Breast epithelium (tissue), 3 donors: ENCODE results near the gene MICALL1.

ENCODE experiments used
- POLR2A ChIP-seq: fragments of 450-650 bp; IDR thresholded peaks from one replicate; pipeline ENCODE4 v1.6.1; 2016; ENCODE audit warnings: antibody characterized with exemption, mild to moderate bottlenecking, moderate library complexity
- POLR2AphosphoS5 ChIP-seq, 3 donors: sonication (generic); formaldehyde crosslinking; IDR thresholded peaks; one replicate each; pipeline ENCODE4 v1.6.1; 2017; ENCODE audit warnings: antibody characterized with exemption in 3 of 3
- TF ChIP-seq, protein P1 (sequence below), 3 donors: fragments of 450-650 bp; IDR thresholded peaks; one replicate each; pipeline ENCODE4 v1.5.1; 2016 to 2017; ENCODE audit warnings: antibody characterized with exemption in 3 of 3, mild to moderate bottlenecking in 3 of 3, moderate library complexity in 3 of 3

DNA sequence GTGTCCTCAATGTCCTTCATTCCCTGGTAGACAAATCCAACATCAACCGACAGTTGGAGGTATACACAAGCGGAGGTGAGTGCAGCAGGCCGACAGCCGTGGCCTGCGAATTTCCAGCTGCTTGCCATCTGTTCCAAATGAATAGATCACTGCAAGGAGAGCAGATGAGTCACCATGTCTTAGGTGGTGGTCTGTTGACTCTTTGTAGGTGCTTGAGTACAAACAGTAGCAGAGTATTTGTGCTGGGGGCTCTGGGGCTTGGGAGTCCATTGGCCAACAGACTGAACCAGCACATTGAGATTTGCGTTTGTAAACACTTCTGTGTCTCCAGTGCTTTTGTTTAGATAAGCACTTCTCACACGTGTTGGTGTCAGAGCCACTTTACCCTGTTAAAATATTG lies 35.8 kb upstream of the MICALL1 start:
- TF ChIP-seq, protein P1, sequence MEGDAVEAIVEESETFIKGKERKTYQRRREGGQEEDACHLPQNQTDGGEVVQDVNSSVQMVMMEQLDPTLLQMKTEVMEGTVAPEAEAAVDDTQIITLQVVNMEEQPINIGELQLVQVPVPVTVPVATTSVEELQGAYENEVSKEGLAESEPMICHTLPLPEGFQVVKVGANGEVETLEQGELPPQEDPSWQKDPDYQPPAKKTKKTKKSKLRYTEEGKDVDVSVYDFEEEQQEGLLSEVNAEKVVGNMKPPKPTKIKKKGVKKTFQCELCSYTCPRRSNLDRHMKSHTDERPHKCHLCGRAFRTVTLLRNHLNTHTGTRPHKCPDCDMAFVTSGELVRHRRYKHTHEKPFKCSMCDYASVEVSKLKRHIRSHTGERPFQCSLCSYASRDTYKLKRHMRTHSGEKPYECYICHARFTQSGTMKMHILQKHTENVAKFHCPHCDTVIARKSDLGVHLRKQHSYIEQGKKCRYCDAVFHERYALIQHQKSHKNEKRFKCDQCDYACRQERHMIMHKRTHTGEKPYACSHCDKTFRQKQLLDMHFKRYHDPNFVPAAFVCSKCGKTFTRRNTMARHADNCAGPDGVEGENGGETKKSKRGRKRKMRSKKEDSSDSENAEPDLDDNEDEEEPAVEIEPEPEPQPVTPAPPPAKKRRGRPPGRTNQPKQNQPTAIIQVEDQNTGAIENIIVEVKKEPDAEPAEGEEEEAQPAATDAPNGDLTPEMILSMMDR (IDR thresholded peaks at IDR 0.05) = no peak
- no peak for TF ChIP-seq POLR2AphosphoS5 (IDR thresholded peaks at IDR 0.05)
- no peak for TF ChIP-seq POLR2A
